Nephron progenitor cell (in vitro differentiated cells): ENCODE measurements around the gene FBLN5.

Experiments used
- DNase-seq: peaks from one replicate; pipeline ENCODE4 v3.0.0; 2021
- H3K27ac Mint-ChIP-seq: 2 replicates; pipeline ENCODE4 v1.8.0; 2021; ENCODE audit warnings: mild to moderate bottlenecking, moderate library complexity, mixed read lengths
- H3K27me3 Mint-ChIP-seq: 2 replicates; pipeline ENCODE4 v1.8.0; 2021; ENCODE audit warnings: mild to moderate bottlenecking, low read depth, mixed read lengths; ENCODE audit not compliant: poor library complexity
- H3K36me3 Mint-ChIP-seq: 2 replicates; pipeline ENCODE4 v1.8.0; 2021; ENCODE audit warnings: low read depth, mixed read lengths
- H3K4me1 Mint-ChIP-seq: 2 replicates; pipeline ENCODE4 v1.8.0; 2021; ENCODE audit warnings: mixed read lengths
- H3K4me3 Mint-ChIP-seq: 2 replicates; pipeline ENCODE4 v1.8.0; 2021; ENCODE audit warnings: mild to moderate bottlenecking, moderate library complexity, mixed read lengths
- H3K9me3 Mint-ChIP-seq: 2 replicates; pipeline ENCODE4 v1.8.0; 2021; ENCODE audit warnings: mild to moderate bottlenecking, moderate library complexity, mixed read lengths
- TF ChIP-seq, protein P1 (sequence below): fragments of 200-600 bp; sonication (generic); IDR thresholded peaks from 2 replicates; pipeline ENCODE4 v1.5.0; 2021; ENCODE audit warnings: antibody characterized with exemption

The FBLN5 gene

DNA sequence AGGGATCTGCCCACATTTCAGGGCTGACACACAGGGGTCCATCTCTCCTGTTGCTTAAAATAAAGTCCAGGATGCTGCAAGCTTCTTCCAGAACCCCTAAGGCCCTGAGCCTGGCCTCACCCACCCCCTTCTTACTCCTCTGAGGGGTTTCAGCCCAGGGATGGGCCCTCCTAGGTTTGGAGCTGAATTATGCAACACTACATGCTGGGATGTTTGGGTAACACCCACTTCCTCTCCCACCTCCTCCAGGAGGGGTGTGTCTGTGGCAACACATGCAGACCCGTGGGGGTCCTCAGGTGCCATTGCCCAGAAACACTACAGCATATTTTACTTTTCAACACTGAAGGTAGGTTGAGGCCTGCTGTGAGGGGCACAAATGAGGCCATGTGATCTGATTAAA, 5.4 kb downstream of the FBLN5 start:
- H3K27ac Mint-ChIP-seq = no peak overlapping the region
- H3K9me3 Mint-ChIP-seq = peaks cover 9% of the 10 kb centered on the region
- TF ChIP-seq, protein P1, sequence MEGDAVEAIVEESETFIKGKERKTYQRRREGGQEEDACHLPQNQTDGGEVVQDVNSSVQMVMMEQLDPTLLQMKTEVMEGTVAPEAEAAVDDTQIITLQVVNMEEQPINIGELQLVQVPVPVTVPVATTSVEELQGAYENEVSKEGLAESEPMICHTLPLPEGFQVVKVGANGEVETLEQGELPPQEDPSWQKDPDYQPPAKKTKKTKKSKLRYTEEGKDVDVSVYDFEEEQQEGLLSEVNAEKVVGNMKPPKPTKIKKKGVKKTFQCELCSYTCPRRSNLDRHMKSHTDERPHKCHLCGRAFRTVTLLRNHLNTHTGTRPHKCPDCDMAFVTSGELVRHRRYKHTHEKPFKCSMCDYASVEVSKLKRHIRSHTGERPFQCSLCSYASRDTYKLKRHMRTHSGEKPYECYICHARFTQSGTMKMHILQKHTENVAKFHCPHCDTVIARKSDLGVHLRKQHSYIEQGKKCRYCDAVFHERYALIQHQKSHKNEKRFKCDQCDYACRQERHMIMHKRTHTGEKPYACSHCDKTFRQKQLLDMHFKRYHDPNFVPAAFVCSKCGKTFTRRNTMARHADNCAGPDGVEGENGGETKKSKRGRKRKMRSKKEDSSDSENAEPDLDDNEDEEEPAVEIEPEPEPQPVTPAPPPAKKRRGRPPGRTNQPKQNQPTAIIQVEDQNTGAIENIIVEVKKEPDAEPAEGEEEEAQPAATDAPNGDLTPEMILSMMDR = no peak
- DNase-seq = no peak
- no peaks in the 10 kb centered on the region for H3K36me3 Mint-ChIP-seq
- H3K4me3 Mint-ChIP-seq = no peak overlapping the region
- peaks cover 37% of the 10 kb centered on the region for H3K27me3 Mint-ChIP-seq
- peaks cover 9% of the 10 kb centered on the region for H3K4me1 Mint-ChIP-seq

DNA sequence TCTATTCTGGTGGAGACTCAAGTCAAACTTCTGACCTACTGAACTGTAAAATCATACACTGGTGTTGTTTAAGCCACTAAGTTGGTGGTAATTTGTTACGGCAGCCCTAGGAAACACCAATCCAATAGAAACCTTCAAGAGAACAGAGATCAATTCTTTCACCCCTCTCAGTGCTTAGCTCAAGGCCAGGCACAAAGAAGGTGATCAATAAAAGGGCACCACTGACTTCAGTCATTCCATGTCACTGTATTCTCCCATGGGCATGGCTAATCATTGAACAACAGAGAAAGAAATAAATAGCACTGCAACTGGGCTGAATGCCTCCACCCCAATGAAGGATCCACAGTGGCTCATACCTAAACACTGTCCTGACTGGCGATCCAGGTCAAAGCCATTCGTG, 7.3 kb downstream of the FBLN5 start:
- Mint-ChIP-seq H3K4me1 (peaks cover 4% of the 10 kb centered on the region), H3K27me3 (peaks cover 26% of the 10 kb centered on the region), H3K27ac (no peak overlapping the region), H3K4me3 (no peak overlapping the region), H3K36me3 (no peaks in the 10 kb centered on the region), H3K9me3 (peaks cover 9% of the 10 kb centered on the region)
- DNase-seq = no peak
- TF ChIP-seq, protein P1 = no peak

DNA sequence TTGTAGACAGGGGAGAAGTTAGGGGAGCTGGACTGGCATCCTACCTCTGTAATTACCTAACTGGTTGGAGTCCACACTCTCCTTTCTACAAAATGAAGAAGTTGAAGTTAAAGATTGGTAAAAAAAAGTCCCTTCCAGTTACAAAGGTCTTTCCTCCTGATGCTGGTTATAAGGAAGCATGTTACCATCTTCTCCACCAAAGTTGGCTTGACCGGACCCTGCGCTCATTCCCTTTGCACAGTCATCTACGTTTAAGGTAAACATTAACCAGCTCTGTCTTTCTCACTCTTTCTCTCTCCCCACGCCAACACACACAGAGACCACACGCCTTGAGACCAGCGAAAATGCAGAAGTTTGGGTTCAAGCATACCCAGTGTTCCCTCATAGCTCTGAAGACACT, 11.9 kb downstream of the FBLN5 start:
- H3K36me3 Mint-ChIP-seq = no peaks in the 10 kb centered on the region
- DNase-seq = no peak
- H3K4me1 Mint-ChIP-seq = peaks cover 8% of the 10 kb centered on the region
- H3K27me3 Mint-ChIP-seq = peaks cover 8% of the 10 kb centered on the region
- H3K9me3 Mint-ChIP-seq = peaks cover 5% of the 10 kb centered on the region
- TF ChIP-seq, protein P1 = no peak
- no peak overlapping the region for H3K27ac Mint-ChIP-seq
- no peak overlapping the region for H3K4me3 Mint-ChIP-seq

DNA sequence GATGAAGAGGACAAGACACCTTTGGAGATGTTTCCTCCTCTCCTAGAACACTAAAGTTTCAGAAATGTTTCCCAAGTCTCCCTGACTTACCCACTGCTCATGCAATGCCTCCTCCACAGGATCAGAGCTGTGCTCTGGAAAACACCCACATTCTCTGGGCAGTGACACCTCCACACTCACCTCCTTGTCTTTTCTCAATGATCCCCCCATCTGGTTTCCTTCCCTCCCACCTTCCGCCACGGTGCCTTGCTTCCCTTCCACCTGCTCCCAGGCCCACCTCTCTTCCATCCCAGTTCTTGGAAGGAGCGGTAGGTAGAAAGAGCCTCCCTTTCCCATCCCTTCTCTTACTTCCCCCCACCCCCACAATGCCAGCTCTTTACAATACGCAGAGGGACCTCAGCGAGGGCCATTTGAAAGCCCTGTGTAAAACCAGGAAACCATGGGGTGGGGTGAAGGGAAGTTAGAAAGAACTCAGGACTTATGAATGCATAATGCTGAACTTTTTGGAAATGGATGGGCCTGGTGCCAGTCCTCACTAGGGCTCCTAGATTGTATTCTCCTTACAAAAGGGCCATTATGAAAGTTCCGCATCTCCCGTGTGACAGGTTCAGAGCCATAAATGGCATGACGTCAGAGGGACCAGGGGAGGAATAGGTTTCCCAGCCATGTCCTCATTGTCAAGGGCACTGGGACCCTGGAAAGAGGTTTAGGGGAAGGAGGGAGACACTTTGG, 12.8 kb downstream of the FBLN5 start:
- Mint-ChIP-seq H3K27ac (no peak overlapping the region), H3K27me3 (peaks cover 10% of the 10 kb centered on the region), H3K4me1 (peaks cover 17% of the 10 kb centered on the region), H3K4me3 (no peak overlapping the region), H3K9me3 (peaks cover 3% of the 10 kb centered on the region), H3K36me3 (no peaks in the 10 kb centered on the region)
- DNase-seq = no peak
- TF ChIP-seq, protein P1 = no peak

DNA sequence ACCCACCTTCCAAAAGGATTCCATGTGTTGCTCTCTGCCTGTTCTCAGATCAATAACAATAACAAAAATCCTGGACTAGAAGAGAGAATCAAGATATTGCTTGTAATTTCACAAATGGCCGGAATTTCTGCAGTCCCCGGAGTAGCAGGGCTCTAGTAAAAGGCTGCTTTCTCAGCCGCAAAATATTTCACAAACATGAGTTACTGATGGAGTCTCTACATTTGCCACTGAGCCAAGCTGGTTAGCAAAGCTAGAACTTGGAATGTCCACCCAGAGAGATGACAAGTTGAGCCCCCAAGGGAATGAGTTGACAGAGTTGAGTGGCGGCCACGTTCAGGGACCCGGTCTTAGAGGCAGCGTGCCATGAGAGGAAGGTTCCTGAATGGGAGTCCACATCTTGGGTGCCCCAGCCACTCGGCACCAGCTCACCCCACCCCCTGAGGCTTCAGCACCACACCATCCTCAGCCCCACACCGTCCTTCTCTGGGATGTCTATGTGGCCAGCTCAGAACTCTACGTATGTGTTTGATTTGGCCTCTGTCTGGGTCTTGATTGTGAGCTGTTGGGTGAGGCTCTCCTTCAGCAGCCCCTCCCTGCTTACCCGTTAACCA, 15.9 kb downstream of the FBLN5 start:
- H3K4me1 Mint-ChIP-seq = peaks cover 18% of the 10 kb centered on the region
- no peak overlapping the region for H3K27ac Mint-ChIP-seq
- no peaks in the 10 kb centered on the region for H3K9me3 Mint-ChIP-seq
- H3K27me3 Mint-ChIP-seq = peaks cover 10% of the 10 kb centered on the region
- no peaks in the 10 kb centered on the region for H3K36me3 Mint-ChIP-seq
- no peak overlapping the region for H3K4me3 Mint-ChIP-seq
- no peak for DNase-seq
- TF ChIP-seq, protein P1 = no peak

DNA sequence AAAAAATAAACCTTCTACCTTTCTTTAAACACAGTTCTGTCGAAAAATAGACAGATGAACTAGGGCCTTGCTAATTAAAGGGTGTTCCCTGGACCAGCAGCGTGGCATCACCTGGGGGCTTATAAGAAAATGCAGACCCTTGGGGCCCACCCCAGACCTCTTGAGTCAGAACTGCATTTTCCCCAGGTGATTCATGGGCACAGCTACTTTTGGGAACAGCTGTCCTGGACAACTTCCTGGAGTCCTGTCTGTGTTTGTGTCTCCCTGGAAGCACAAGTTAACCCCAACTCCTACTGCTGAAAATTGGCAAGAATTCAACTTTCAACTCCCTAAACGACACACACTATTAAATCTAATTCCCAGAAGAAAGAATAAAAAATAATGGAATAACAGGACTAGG, 17.8 kb downstream of the FBLN5 start:
- TF ChIP-seq, protein P1 = no peak
- no peak overlapping the region for H3K27ac Mint-ChIP-seq
- H3K27me3 Mint-ChIP-seq = peaks cover 3% of the 10 kb centered on the region
- no peak for DNase-seq
- no peaks in the 10 kb centered on the region for H3K36me3 Mint-ChIP-seq
- H3K4me1 Mint-ChIP-seq = peaks cover 22% of the 10 kb centered on the region
- H3K4me3 Mint-ChIP-seq = no peak overlapping the region
- no peaks in the 10 kb centered on the region for H3K9me3 Mint-ChIP-seq
